Measurements from ENCODE around the gene BANF1.
A peak's percentile ranks its signal among the peaks of the same experiment; 100 is the strongest.
"Not testable (repeated sequence)": the region's sequence is repeated elsewhere in the genome, so short reads cannot be mapped to it uniquely, and the experiment has no call there.

Gene BANF1

DNA sequence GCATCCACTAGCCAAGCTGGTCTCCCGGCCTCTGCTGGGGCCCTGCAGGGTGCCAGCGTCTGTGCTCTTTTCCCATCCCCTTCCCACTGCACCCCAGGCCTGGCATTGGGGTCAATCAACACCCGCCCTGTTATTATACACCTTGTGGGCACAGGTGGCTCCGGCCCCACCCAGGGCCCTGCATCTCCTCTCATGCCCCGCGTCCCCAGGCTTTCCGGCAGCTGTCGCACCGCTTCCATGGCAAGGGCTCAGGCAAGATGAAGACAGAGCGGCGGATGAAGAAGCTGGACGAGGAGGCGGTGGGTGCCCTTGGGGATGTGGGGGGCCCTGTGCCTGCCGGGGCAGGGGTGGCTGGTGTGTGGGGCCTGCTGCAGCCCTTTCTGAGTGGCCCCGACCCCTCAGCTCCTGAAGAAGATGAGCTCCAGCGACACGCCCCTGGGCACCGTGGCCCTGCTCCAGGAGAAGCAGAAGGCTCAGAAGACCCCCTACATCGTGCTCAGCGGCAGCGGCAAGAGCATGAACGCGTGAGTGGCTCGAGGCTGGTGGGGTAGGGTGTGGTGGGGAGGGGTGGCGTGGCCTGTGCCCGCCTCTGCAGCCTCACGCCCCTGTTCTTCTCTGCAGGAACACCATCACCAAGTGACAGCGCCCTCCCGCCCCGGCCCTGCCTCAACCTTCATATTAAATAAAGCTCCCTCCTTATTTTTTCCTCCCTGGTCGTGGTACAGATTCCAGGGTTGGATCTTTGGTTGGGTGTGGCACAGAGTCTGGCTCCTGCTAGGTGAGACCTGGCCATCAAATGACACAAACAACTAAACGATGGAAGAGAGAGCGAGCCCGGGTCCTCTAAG is 23.7 kb upstream of the BANF1 start:
- no peak for DNase-seq (ENCODE audit: low read depth in 1 of 2, low spot score in 1 of 2)

DNA sequence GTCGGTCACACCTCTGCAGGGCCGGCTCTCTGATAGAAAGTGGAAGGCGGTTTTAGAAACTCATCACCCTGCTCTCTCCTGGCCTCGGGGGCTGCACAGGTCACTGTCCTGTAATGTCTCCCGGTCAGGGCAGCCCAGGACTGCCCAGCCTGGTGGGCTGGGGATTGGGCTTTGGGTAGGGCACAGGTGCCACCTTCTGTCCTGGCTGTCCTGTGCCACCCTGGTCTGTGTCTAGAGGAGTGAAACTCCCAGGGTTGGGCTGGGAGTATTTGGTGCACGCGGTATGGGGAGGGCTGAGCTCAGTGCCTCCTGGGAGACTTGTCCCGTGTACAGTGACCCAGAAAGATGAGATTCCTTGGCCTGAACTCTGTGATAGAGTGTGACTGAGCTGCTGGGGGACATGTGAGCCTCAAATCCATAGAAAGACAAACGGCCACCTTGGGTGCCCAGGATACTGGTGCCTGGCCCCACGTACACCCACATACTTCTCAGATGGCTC is 23.0 kb upstream of the BANF1 start:
- no peak for DNase-seq (ENCODE audit: low read depth in 1 of 2, low spot score in 1 of 2)

GRCh38 chr11:65981101-65981740 is 21.1 kb upstream of the BANF1 start:
- DNase-seq (ENCODE audit: low read depth in 1 of 2, low spot score in 1 of 2) = no peak

DNA sequence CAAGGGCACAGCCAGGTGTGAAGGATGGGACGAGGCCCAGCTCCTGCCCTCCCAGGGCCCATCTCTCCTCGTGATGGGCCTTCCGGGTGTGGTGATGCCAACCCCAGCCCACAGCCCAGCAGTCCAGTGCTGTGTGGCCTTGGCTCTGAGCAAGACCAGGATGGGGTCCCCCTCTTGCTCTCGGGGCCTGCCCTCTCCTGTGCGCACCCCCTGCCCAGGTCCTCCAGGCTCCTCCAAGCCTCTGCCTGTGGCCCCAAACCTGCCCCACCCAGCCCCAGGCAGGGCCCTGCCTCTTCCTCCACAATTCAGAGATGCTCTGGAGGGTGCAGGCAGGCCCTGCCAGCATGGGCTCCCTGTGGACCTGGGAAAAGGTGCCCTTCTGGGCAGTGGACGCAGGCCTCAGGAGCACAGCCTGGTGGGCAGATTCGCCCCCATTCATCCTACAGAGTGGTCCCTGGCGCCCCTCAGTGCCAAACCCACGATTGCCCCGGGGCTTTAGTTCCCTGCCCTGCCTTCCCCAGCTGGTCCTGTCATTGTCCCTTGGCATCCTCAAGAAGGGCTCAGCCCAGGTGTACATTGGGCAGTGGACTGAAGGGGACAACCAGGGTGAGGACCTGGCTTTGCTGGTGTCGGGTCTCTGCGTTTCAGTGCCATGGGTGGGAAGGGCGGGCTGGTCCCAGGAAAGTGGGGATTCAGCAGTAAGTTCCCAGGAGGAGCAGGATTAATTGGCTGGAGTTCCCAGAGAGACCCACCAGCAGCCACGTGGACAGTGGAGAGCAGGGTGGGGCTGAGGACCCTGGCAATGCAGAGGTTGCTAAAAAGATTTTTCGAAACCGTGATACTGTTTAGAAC is 20.1 kb upstream of the BANF1 start:
- DNase-seq (ENCODE audit: low read depth in 1 of 2, low spot score in 1 of 2) = no peak

DNA sequence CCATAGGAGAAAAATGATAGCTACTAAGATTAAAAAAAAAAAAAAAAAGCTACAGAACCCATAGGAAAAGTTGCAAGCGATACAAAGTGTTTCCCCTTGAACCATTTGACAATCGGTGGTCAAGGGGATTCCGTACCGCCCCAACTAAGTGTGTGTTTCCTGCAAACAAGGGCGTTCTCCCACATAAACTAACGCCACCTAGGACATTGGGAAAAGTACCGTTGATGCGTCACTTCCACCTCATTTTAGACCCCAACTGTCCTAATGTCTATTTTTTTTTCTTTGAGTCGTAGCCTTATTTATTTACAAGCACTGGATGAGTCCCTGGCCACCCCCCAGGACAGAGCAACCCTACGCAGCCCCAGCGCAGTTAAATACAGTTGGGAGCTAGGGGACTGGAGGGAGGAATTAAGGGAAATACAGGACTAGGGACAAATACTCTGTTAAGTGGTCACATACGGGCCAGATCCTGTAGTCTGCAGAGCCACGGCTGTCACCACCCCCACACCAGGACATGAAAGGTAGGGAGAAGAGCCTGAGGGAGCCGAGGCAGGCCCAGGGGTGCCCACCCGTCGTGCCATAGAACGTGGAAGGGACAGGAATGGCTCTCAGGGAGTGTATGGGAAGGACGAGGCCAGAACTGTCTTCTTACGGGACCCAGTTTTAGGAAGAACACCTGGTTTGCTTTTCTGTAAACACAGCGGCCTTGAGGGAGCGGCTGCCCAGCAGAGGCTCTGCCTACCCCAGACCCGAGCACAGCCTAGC is 19.3 kb upstream of the BANF1 start:
- DNase-seq (ENCODE audit: low read depth in 1 of 2, low spot score in 1 of 2) = no peak

DNA sequence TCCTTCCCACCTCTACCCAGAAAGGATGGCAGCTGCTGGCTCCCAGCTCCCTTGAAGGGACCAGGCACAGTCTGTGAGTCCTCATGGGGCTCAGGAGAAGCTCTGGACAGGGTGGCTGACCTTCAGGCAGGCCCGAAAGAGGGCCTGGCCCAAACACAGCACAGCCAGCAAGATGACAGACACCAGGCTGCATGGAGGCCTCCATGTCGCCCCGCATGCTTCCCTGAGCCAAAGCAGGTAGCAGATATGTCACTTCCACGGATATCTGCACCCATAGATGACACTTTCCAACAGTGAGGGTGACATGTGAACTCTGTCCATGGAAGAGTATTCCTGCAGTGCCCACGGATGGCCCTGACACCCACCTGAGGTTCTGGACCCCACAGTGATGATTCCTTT is 18.7 kb upstream of the BANF1 start:
- no peak for DNase-seq (ENCODE audit: low read depth in 1 of 2, low spot score in 1 of 2)

DNA sequence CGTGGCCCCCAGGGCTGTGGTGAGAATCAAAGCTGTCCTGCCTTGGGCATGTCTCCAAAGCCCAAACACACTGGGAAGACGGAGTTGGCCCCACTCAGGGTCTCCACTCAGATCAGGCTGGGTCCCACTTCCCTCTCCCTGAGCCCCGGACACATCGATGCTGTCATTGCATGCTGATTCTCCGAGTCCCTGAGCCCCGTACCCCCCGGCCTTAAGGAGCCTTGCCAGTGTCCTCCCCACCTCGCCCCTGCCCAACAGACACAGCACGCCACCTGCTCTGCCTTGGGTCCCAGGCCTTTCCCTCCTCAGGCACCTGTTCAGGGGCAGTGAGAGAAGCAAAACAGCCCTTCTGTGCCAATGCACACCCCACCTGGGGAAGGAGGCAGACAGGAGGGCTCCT is 15.0 kb upstream of the BANF1 start:
- DNase-seq (ENCODE audit: low read depth in 1 of 2, low spot score in 1 of 2) = no peak

GRCh38 chr11:65988791-65989592 is 13.3 kb upstream of the BANF1 start:
- DNase-seq (ENCODE audit: low read depth in 1 of 2, low spot score in 1 of 2) = peak; percentile 74 to 92

DNA sequence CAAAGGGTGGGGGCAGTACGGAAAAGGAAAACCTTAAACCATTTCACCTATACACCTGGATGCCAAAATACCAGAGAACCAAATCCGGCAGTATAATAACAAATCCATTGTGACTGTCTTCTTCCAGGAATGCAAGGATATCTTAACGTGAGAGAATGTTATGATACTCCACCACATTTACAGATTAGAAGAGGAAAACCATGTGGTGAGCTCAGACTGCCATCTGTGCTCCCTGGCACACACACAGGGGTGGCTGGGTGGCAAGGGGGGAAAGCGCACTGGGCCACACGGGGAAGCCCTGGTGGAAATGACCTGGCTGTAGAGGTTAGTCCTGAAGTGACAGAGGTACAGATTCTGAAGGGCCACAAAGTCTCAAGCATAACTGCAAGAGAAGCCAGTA is 10.2 kb upstream of the BANF1 start:
- no peak for DNase-seq (ENCODE audit: low read depth in 1 of 2, low spot score in 1 of 2)

- DNase-seq (ENCODE audit: low read depth in 1 of 2, low spot score in 1 of 2) = no peak
These were observed 5.0 kb upstream of the BANF1 start for GRCh38 chr11:65997286-65997685.

GRCh38 chr11:66002648-66003225 is 434 bp downstream of the BANF1 start:
- no peak for DNase-seq (ENCODE audit: low read depth in 1 of 2, low spot score in 1 of 2)

- DNase-seq (ENCODE audit: low read depth in 1 of 2, low spot score in 1 of 2) = no peak
These were observed 988 bp downstream of the BANF1 start for GRCh38 chr11:66003291-66003690.

DNA sequence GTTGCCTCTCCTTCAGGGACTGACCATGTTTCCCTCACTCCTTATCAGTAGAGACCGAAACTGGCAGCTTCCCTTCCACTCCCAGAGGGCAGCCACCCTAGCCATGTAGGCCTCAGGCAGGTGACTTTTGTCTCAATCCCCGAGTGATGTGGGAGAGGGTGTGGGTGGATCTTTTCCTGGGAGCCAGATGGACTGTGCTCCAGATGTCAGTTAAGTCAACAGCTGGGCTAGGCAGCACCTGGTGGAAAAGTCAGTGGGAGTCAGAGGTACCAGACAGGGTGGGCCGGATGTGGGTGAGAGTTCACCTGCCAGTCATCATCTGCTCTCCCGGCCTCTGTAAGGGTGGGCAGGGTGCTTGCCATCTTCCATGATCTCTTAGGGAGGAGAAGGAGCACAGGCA is 1.9 kb downstream of the BANF1 start:
- DNase-seq (ENCODE audit: low read depth in 1 of 2, low spot score in 1 of 2) = no peak

DNA sequence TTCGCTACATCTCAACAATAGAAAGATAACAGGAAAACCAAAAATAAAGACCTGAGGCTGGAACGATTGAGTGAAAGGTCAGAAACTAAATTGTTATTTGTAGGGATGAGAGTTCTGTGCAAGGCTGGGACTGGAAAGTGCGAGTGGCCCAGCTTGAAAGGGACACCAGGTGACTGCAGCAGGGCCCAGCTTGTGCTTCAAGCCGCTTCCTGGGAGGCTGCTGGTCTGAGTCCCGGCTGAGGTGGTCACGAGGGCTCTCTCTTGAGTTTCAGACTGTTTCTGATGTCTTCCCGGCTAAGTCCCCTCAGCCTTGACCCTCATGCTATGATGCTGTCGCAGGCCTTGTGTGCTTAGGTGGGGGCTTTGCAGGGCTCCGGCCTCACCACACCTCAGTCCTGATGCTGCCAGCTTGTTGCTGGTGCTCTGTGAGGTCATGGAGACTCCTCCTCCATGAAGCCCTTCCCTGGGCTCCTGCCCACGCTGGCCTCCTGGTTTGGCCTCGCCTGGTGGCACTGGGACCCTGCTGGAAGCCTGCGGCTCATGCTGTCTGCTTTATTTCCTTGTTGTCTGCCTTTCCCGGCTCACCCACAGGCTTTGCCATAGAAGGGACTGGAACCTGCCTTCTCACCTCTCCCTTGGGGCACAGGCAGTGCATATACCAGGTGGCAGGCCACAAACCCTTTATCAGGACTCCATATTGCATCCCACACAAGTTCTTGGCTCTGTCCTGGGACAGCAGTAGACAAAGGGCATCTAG is 4.0 kb downstream of the BANF1 start:
- DNase-seq (ENCODE audit: low read depth in 1 of 2, low spot score in 1 of 2) = no peak

DNA sequence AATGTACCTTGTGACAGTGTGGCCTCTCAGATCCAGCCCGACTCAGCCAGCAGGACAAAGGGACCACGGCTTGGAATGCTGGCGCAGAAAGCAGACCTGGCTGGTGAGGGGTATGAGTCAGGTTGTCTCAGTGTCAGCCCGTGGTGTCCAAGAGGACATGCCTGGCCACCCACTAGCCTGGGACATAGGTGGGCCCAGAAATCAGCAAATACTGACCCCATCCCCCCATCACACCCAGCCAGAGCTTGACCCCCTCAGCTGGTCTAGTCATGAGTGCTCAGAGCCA is 4.5 kb downstream of the BANF1 start:
- DNase-seq (ENCODE audit: low read depth in 1 of 2, low spot score in 1 of 2) = no peak

DNA sequence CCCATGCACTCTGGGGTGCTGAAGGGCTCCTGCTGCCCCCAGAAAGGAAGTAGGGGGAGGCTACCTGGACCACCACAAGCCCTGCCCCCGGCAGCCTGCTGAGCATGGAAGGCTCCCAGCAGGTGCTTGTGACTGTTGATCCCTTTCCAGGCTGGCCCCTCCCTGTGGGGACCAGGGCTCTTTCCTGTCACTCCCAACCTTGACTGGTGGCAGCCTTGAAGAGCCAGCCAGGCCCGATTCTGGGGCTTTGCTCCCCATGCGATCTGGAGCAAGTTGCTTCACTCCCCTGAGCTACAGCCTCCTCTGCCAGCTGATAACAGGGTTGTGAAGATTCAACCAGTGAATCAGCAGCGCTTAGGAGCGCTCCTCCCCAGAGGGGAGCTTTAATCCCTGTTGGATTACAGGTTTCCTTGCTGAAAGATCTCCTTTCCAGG is 4.9 kb downstream of the BANF1 start:
- no peak for DNase-seq (ENCODE audit: low read depth in 1 of 2, low spot score in 1 of 2)

- no peak for DNase-seq (ENCODE audit: low read depth in 1 of 2, low spot score in 1 of 2)
These were observed 5.8 kb downstream of the BANF1 start for GRCh38 chr11:66008095-66008467.

GRCh38 chr11:66008468-66009101 is 6.3 kb downstream of the BANF1 start:
- no peak for DNase-seq (ENCODE audit: low read depth in 1 of 2, low spot score in 1 of 2)

DNA sequence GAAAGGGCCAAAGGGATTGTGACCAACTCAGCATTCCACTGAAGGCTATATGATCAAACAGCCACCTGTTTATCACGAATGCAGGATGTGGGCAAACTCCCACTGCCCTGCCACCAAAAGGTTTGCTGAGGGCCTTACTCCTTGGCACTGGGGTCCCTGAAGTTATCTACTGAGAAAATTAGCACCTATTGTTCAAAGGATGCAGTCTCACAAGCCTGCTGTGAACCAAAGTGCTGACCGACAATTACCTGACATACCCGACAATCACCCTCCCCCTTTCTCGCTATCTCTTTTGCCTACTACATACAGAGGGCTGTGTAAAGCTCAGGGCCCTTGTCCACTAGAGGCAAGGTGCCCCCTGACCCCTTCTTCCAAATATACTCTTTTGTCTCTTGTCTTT is 7.7 kb downstream of the BANF1 start:
- DNase-seq (ENCODE audit: low read depth in 1 of 2, low spot score in 1 of 2) = not testable (repeated sequence)

All from activated CD4-positive, alpha-beta T cell treated with anti-CD3 and anti-CD28 coated beads, Interleukin-2, amount 50 U/mL, for 24 hours (primary cell).